PFSK-1 (cell line): ENCODE measurements around the gene ADNP2.

Experiments
- POLR2AphosphoS5 ChIP-seq: IDR thresholded peaks from 2 replicates; pipeline ENCODE4 v1.6.1; 2012; ENCODE audit warnings: low read depth, mild to moderate bottlenecking, control low read depth, low read length, moderate library complexity
- TAF1 ChIP-seq: IDR thresholded peaks from 2 replicates; pipeline ENCODE4 v1.6.1; 2012; ENCODE audit warnings: low read length, control low read depth, borderline replicate concordance; ENCODE audit not compliant: insufficient read depth
- TF ChIP-seq, protein P1 (sequence below), 2 experiments: IDR thresholded peaks; 2 replicates each; pipeline versions ENCODE4 v1.6.1 to v1.8.0; 2011 to 2012; ENCODE audit warnings: low read depth in 2 of 2, low read length in 2 of 2, control low read depth in 1 of 2, inconsistent platforms in 1 of 2, mild to moderate bottlenecking in 1 of 2, moderate library complexity in 1 of 2; ENCODE audit not compliant: insufficient read depth in 1 of 2

DNA sequence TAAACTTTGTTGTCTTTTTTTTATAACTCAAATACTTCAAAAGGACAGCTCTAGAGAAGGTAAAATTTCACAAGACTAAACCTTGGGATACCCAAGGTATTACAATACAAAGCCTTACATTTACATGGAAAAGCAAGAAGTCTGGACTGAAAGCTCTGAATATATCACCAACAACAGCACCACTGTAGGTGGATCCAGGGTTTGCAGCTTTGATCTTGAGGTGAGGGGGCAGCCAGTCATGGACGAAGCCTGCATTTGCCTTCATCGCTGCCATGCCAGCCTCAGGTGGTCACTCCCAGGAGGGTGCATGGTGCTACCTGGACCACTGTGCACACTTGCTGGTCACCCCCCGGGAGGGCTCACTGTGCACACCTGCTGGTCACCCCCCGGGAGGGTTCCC, 38.2 kb upstream of the ADNP2 start:
- TF ChIP-seq, protein P1, sequence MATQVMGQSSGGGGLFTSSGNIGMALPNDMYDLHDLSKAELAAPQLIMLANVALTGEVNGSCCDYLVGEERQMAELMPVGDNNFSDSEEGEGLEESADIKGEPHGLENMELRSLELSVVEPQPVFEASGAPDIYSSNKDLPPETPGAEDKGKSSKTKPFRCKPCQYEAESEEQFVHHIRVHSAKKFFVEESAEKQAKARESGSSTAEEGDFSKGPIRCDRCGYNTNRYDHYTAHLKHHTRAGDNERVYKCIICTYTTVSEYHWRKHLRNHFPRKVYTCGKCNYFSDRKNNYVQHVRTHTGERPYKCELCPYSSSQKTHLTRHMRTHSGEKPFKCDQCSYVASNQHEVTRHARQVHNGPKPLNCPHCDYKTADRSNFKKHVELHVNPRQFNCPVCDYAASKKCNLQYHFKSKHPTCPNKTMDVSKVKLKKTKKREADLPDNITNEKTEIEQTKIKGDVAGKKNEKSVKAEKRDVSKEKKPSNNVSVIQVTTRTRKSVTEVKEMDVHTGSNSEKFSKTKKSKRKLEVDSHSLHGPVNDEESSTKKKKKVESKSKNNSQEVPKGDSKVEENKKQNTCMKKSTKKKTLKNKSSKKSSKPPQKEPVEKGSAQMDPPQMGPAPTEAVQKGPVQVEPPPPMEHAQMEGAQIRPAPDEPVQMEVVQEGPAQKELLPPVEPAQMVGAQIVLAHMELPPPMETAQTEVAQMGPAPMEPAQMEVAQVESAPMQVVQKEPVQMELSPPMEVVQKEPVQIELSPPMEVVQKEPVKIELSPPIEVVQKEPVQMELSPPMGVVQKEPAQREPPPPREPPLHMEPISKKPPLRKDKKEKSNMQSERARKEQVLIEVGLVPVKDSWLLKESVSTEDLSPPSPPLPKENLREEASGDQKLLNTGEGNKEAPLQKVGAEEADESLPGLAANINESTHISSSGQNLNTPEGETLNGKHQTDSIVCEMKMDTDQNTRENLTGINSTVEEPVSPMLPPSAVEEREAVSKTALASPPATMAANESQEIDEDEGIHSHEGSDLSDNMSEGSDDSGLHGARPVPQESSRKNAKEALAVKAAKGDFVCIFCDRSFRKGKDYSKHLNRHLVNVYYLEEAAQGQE (IDR thresholded peaks at IDR 0.05; ENCODE audit: insufficient read depth in 1 of 2, low read depth in 2 of 2, low read length in 2 of 2): no peak
- TF ChIP-seq POLR2AphosphoS5 (no peak), TAF1 (no peak)
